Smooth muscle cell (in vitro differentiated cells): Measurements from ENCODE around the gene SPEG. TPM values are rescaled to one million over a fixed set of nuclear protein-coding genes. Genes with fewer than 3 reads are reported as not detected.

Source experiments
- DNase-seq: peaks from one replicate; lab custom pipeline; 2025; ENCODE audit not compliant: unreplicated experiment; lab: John Stamatoyannopoulos, UW
- H2AFZ ChIP-seq: fragments of 200-600 bp; sonication (generic); 2 replicates; pipeline ENCODE4 v1.6.0; 2016; ENCODE audit warnings: antibody characterized with exemption, low read depth, mild to moderate bottlenecking
- H3F3A ChIP-seq: fragments of 200-600 bp; sonication (generic); 2 replicates; pipeline ENCODE4 v1.6.0; 2017; ENCODE audit warnings: antibody characterized with exemption, low read depth
- H3K27ac ChIP-seq: fragments of 200-600 bp; sonication (generic); 2 replicates; pipeline ENCODE4 v1.5.1; 2016; ENCODE audit warnings: low read depth, mild to moderate bottlenecking
- H3K27me3 ChIP-seq: fragments of 200-600 bp; sonication (generic); 2 replicates; pipeline ENCODE4 v1.6.1; 2016; ENCODE audit warnings: low read depth, mild to moderate bottlenecking
- H3K36me3 ChIP-seq: fragments of 200-600 bp; sonication (generic); 2 replicates; pipeline ENCODE4 v1.5.1; 2016; ENCODE audit warnings: low read depth
- H3K4me1 ChIP-seq: fragments of 200-600 bp; sonication (generic); 2 replicates; pipeline ENCODE4 v1.5.1; 2016; ENCODE audit warnings: low read depth
- H3K4me2 ChIP-seq: fragments of 200-600 bp; sonication (generic); 2 replicates; pipeline ENCODE4 v1.6.0; 2016; ENCODE audit warnings: mild to moderate bottlenecking
- H3K4me3 ChIP-seq: fragments of 200-600 bp; sonication (generic); 2 replicates; pipeline ENCODE4 v1.5.1; 2016; ENCODE audit warnings: mild to moderate bottlenecking
- H3K79me2 ChIP-seq: fragments of 200-600 bp; sonication (generic); 2 replicates; pipeline ENCODE4 v1.6.0; 2016; ENCODE audit warnings: low read depth, mild to moderate bottlenecking
- H3K9ac ChIP-seq: fragments of 200-600 bp; sonication (generic); 2 replicates; pipeline ENCODE4 v1.6.0; 2016; ENCODE audit warnings: low read depth
- H3K9me3 ChIP-seq: fragments of 200-600 bp; sonication (generic); replicated peaks from 2 replicates; pipeline ENCODE4 v1.5.1; 2016; ENCODE audit warnings: low read depth
- H4K20me1 ChIP-seq: fragments of 200-600 bp; sonication (generic); 2 replicates; pipeline ENCODE4 v1.6.0; 2016; ENCODE audit warnings: low read depth
- WGBS: methylation state at CpG from one replicate; pipeline ENCODE4 v1.1.7; 2016; ENCODE audit warnings: low lambda C conversion rate; 5-methylcytosine and 5-hydroxymethylcytosine counted together
- polyA plus RNA-seq: library from polyadenylated mRNA; unstranded; fragments of >200 nt; fragmentation: Nextera tagmentation; extraction: Ambion mirVana; gene quantifications from 2 replicates; pipeline ENCODE4 v1.2.1, GENCODE V29; 2016
- total RNA-seq: library from RNA; depleted of rRNA; stranded (reverse); fragments of >200 nt; gene quantifications from 2 replicates; pipeline ENCODE4 v1.2.3, GENCODE V29; 2014
- TF ChIP-seq, protein P1 (sequence below): fragments of 200-600 bp; sonication (generic); IDR thresholded peaks from 2 replicates; pipeline ENCODE4 v1.5.1; 2017; ENCODE audit warnings: borderline replicate concordance, mild to moderate bottlenecking, antibody characterized with exemption; ENCODE audit not compliant: insufficient read depth, poor library complexity, severe bottlenecking

The SPEG gene
- total and polyA plus RNA-seq, 2 experiments from 2014 or later = 14.9 to 37.8 TPM

DNA sequence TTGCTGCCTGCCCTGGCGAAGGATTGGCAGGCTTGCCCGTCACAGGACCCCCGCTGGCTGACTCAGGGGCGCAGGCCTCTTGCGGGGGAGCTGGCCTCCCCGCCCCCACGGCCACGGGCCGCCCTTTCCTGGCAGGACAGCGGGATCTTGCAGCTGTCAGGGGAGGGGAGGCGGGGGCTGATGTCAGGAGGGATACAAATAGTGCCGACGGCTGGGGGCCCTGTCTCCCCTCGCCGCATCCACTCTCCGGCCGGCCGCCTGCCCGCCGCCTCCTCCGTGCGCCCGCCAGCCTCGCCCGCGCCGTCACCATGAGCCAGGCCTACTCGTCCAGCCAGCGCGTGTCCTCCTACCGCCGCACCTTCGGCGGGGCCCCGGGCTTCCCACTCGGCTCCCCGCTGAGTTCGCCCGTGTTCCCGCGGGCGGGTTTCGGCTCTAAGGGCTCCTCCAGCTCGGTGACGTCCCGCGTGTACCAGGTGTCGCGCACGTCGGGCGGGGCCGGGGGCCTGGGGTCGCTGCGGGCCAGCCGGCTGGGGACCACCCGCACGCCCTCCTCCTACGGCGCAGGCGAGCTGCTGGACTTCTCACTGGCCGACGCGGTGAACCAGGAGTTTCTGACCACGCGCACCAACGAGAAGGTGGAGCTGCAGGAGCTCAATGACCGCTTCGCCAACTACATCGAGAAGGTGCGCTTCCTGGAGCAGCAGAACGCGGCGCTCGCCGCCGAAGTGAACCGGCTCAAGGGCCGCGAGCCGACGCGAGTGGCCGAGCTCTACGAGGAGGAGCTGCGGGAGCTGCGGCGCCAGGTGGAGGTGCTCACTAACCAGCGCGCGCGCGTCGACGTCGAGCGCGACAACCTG is 16.3 kb upstream of the SPEG start, which contains the start of gene DES:
TSS of gene DES (plus strand) at position 223 of the 857 bp plus-strand sequence. CDS start at position 309, 86 bp downstream.
- no peaks in the 10 kb centered on the region for H3K9me3 ChIP-seq
- peak within 1 kb of the TSS; percentile 47 for H3K27ac ChIP-seq
- H3K79me2 ChIP-seq = no peaks in the 10 kb centered on the region
- WGBS = 23% methylated on average over 90 of the region's 98 CpGs
- peak within 1 kb of the TSS; percentile 73 for H2AFZ ChIP-seq
- no peak within 1 kb of the TSS for H3K9ac ChIP-seq
- H4K20me1 ChIP-seq = no peaks in the 10 kb centered on the region
- H3K36me3 ChIP-seq = no peaks in the 10 kb centered on the region
- DNase-seq = no peak
- TF ChIP-seq, protein P1, sequence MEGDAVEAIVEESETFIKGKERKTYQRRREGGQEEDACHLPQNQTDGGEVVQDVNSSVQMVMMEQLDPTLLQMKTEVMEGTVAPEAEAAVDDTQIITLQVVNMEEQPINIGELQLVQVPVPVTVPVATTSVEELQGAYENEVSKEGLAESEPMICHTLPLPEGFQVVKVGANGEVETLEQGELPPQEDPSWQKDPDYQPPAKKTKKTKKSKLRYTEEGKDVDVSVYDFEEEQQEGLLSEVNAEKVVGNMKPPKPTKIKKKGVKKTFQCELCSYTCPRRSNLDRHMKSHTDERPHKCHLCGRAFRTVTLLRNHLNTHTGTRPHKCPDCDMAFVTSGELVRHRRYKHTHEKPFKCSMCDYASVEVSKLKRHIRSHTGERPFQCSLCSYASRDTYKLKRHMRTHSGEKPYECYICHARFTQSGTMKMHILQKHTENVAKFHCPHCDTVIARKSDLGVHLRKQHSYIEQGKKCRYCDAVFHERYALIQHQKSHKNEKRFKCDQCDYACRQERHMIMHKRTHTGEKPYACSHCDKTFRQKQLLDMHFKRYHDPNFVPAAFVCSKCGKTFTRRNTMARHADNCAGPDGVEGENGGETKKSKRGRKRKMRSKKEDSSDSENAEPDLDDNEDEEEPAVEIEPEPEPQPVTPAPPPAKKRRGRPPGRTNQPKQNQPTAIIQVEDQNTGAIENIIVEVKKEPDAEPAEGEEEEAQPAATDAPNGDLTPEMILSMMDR = no peak
- peaks cover 8% of the 10 kb centered on the region for H3K4me1 ChIP-seq
- H3F3A ChIP-seq = no peaks in the 10 kb centered on the region
- H3K27me3 ChIP-seq = no peaks in the 10 kb centered on the region
- H3K4me3 ChIP-seq = peak within 1 kb of the TSS; percentile 37
- peak within 1 kb of the TSS; percentile 77 for H3K4me2 ChIP-seq

DNA sequence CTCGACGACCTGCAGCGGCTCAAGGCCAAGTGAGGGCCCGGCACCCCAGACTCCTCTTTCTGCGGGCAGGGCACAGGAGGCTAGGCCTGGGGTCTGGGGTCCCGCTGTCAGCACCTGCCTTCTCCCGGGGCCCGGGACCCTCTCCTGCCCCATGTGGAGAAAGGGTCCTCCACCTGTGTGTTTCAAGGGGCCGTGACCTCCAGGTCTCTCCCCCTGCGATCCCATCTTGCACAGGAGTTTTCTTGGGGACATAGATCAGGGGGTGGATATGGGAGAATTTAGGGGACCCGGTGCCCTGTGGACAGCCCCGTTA is 15.7 kb upstream of the SPEG start:
- H3K27ac ChIP-seq = no peak overlapping the region
- H2AFZ ChIP-seq = peak overlapping the region; percentile 73
- no peak overlapping the region for H3K9ac ChIP-seq
- no peaks in the 10 kb centered on the region for H3K9me3 ChIP-seq
- TF ChIP-seq, protein P1 = no peak
- H4K20me1 ChIP-seq = no peaks in the 10 kb centered on the region
- H3F3A ChIP-seq = no peaks in the 10 kb centered on the region
- H3K27me3 ChIP-seq = no peaks in the 10 kb centered on the region
- no peaks in the 10 kb centered on the region for H3K79me2 ChIP-seq
- H3K36me3 ChIP-seq = no peaks in the 10 kb centered on the region
- DNase-seq = no peak
- WGBS = 69% methylated on average over 12 of the region's 12 CpGs
- peak overlapping the region; percentile 77 for H3K4me2 ChIP-seq
- peaks cover 8% of the 10 kb centered on the region for H3K4me1 ChIP-seq
- peak overlapping the region; percentile 37 for H3K4me3 ChIP-seq

DNA sequence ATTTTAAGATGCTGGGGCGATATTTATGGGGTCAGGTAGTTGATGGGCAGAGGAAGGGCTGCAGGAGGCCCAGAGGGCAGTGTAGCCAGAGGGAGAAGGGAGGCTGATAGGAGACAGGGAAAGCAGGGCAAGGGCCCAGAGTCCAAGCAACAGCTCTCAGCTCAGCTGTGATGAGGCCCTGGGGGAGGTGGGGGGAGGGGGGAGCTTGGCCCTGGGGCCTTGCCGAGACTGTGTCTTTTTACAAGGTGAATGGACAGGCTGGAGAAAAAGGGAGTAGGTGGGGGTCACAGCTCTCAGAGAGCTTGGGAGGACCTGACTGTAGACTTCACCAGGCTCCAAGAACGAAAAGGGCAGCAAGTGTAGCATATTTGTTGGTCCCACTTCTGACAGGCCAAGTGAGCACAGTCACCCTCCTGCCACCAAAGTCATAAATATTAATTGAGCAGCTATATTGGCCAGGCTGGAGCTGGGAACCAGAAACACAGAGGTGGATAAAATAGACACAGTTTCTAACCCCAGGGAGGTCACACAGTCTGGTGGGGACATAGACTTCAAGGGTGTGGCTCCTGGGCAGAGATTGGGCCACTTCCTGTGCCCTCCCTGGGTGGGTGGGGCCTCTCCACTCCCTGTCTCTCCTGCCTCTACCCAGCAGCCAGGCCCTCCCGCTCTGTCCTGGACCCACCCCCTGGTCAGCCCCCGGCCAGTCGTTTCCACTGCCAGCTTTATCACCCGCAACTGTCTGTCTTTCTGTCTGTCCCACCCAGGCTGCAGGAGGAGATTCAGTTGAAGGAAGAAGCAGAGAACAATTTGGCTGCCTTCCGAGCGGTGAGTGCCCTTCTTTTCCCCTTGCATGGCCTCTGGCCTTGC is 15.1 kb upstream of the SPEG start:
- Histone ChIP-seq H3K9me3 (no peaks in the 10 kb centered on the region), H4K20me1 (no peaks in the 10 kb centered on the region), H3K27ac (no peak overlapping the region), H3K4me2 (peak overlapping the region; percentile 77), H3K36me3 (no peaks in the 10 kb centered on the region), H3K4me1 (peaks cover 8% of the 10 kb centered on the region), H3F3A (no peaks in the 10 kb centered on the region), H2AFZ (no peak overlapping the region), H3K4me3 (peak overlapping the region; percentile 37), H3K79me2 (no peaks in the 10 kb centered on the region), H3K9ac (no peak overlapping the region), H3K27me3 (no peaks in the 10 kb centered on the region)
- WGBS = 58% methylated on average over 9 of the region's 9 CpGs
- no peak for DNase-seq
- TF ChIP-seq, protein P1 = no peak
